HCT116 (cell line): Measurements from ENCODE around the gene PLA2G7.

Experiments
- CTCF ChIP-seq, 3 experiments: fragments of 200-600 bp in 1 of 3; sonication (generic) in 1 of 3; IDR thresholded peaks in 2 of 3; conservative IDR thresholded peaks in 1 of 3; 2 replicates each; pipeline ENCODE4 v1.5.1; 2012 to 2017; ENCODE audit warnings: low read depth in 2 of 3, low read length in 2 of 3, antibody characterized with exemption in 1 of 3, borderline replicate concordance in 1 of 3, control low read depth in 1 of 3, mild to moderate bottlenecking in 1 of 3, mixed read lengths in 1 of 3, mixed run types in 1 of 3, moderate library complexity in 1 of 3; ENCODE audit not compliant: insufficient read depth in 1 of 3
- EZH2phosphoT487 ChIP-seq: fragments of 200-600 bp; IDR thresholded peaks from 2 replicates; pipeline ENCODE4 v1.6.1; 2018; ENCODE audit warnings: antibody characterized with exemption, borderline replicate concordance
- POLR2A ChIP-seq: IDR thresholded peaks from 2 replicates; pipeline ENCODE4 v1.7.0; 2011; ENCODE audit warnings: borderline replicate concordance; ENCODE audit not compliant: insufficient read depth, insufficient read length; ENCODE audit errors: extremely low read depth
- REST ChIP-seq: IDR thresholded peaks from 2 replicates; pipeline ENCODE4 v1.6.1; 2012; ENCODE audit warnings: low read depth

GRCh38 chr6:46689657-46690056 lies 45.5 kb downstream of the PLA2G7 start:
- TF ChIP-seq EZH2phosphoT487: no peak
- no peak for TF ChIP-seq POLR2A
- TF ChIP-seq CTCF (IDR thresholded peaks at IDR 0.05 in 2 of 3, conservative IDR thresholded peaks at IDR 0.05 in 1 of 3; ENCODE audit: borderline replicate concordance in 1 of 3, insufficient read depth in 1 of 3, low read depth in 2 of 3, low read length in 2 of 3): no peak
- no peak for TF ChIP-seq REST
